GM18520 (cell line): ENCODE data around the gene RIC8A.
A peak's percentile ranks its signal among the peaks of the same experiment; 100 is the strongest.
"Not testable (repeated sequence)": the region's sequence is repeated elsewhere in the genome, so short reads cannot be mapped to it uniquely, and the experiment has no call there.

Experiments used
- ATAC-seq: cut with Tn5 transposase; IDR thresholded peaks from one replicate; pipeline ENCODE4 v1.9.1; 2021; ENCODE audit not compliant: unreplicated experiment

Gene RIC8A

GRCh38 chr11:207208-207862 lies at the start of gene RIC8A, which contains the start of gene BET1L:
Gene RIC8A, plus strand, starts transcription at chr11:207708. Its CDS starts 1,147 bp downstream, at chr11:208855.
Gene BET1L, minus strand, starts transcription at chr11:207399. Its CDS starts 78 bp downstream, at chr11:207321.
- ATAC-seq, result peak; percentile 77

- ATAC-seq, result not testable (repeated sequence)
These were observed 27.3 kb upstream of the RIC8A start for GRCh38 chr11:180242-180641.

GRCh38 chr11:189200-189783 lies 18.2 kb upstream of the RIC8A start:
- ATAC-seq, result peak; percentile 8

- ATAC-seq, result peak; percentile 62
These were observed 17.6 kb upstream of the RIC8A start for GRCh38 chr11:189843-190311.

- not testable (repeated sequence) for ATAC-seq
These were observed 17.0 kb upstream of the RIC8A start for GRCh38 chr11:190546-190945.

GRCh38 chr11:191490-192478 lies 15.7 kb upstream of the RIC8A start:
- ATAC-seq, result not testable (repeated sequence)

GRCh38 chr11:192674-193128 lies 14.8 kb upstream of the RIC8A start, which contains the start of gene SCGB1C1:
Gene SCGB1C1, plus strand, starts transcription at chr11:193078. Its CDS starts 22 bp downstream, at chr11:193100.
- ATAC-seq, result not testable (repeated sequence)

GRCh38 chr11:193481-193880 lies 14.0 kb upstream of the RIC8A start:
- not testable (repeated sequence) for ATAC-seq

GRCh38 chr11:196786-197731 lies 10.4 kb upstream of the RIC8A start:
- ATAC-seq, result no peak

- no peak for ATAC-seq
These were observed 9.7 kb upstream of the RIC8A start for GRCh38 chr11:197741-198235.

- ATAC-seq, result no peak
These were observed 9.2 kb upstream of the RIC8A start for GRCh38 chr11:198236-198806.

- ATAC-seq, result no peak
These were observed 8.4 kb upstream of the RIC8A start for GRCh38 chr11:199004-199581.

GRCh38 chr11:199782-200181 lies 7.7 kb upstream of the RIC8A start:
- no peak for ATAC-seq

GRCh38 chr11:200224-201003 lies 7.1 kb upstream of the RIC8A start:
- ATAC-seq, result no peak

- no peak for ATAC-seq
These were observed 5.5 kb upstream of the RIC8A start for GRCh38 chr11:201966-202365.

GRCh38 chr11:202490-202889 lies 5.0 kb upstream of the RIC8A start:
- no peak for ATAC-seq

- no peak for ATAC-seq
These were observed 4.2 kb upstream of the RIC8A start for GRCh38 chr11:203056-203944.
